K562 (cell line): ENCODE results near the gene TMEM135. TPM values are rescaled to one million over a fixed set of nuclear protein-coding genes. Genes with fewer than 3 reads are reported as not detected.

ENCODE experiments used
- ATF3 ChIP-seq, 2 experiments: fragments of 450-650 bp in 1 of 2; sonication (generic) in 1 of 2; formaldehyde crosslinking in 1 of 2; IDR thresholded peaks in 1 of 2; conservative IDR thresholded peaks in 1 of 2; 2 replicates each; pipeline versions ENCODE4 v1.6.1 to v1.8.1; 2016 to 2023; ENCODE audit warnings: mild to moderate bottlenecking in 2 of 2, moderate library complexity in 2 of 2, inconsistent platforms in 1 of 2, missing genetic modification reagents in 1 of 2
- BCLAF1 ChIP-seq, 2 experiments: fragments of 450-650 bp in 1 of 2; IDR thresholded peaks; 2 replicates each; pipeline ENCODE4 v1.6.1; 2011 to 2017; ENCODE audit warnings: low read depth in 2 of 2, antibody characterized with exemption in 1 of 2, borderline replicate concordance in 1 of 2, low read length in 1 of 2, mild to moderate bottlenecking in 1 of 2, mixed read lengths in 1 of 2; ENCODE audit not compliant: control insufficient read depth in 1 of 2
- C11orf30 ChIP-seq: fragments of 450-650 bp; IDR thresholded peaks from 2 replicates; pipeline ENCODE4 v1.6.1; 2016; ENCODE audit warnings: low read depth, mild to moderate bottlenecking
- DMBX1 ChIP-seq: fragments of 250-450 bp; sonication (Bioruptor Pico); IDR thresholded peaks from 2 replicates; pipeline ENCODE4 v1.8.0; 2022; ENCODE audit warnings: inconsistent platforms, mild to moderate bottlenecking, moderate library complexity, borderline replicate concordance
- FOXA1 ChIP-seq: fragments of 450-650 bp; IDR thresholded peaks from 2 replicates; pipeline ENCODE4 v1.6.1; 2016; ENCODE audit warnings: mild to moderate bottlenecking, borderline replicate concordance
- MLLT1 ChIP-seq, 2 experiments: fragments of 450-650 bp; IDR thresholded peaks; 2 replicates each; pipeline ENCODE4 v1.6.1; 2016
- NONO ChIP-seq, 2 experiments: fragments of 200-400 bp in 1 of 2; fragments of 450-650 bp in 1 of 2; formaldehyde crosslinking in 1 of 2; IDR thresholded peaks; 2 replicates each; pipeline ENCODE4 v1.6.1; 2017; ENCODE audit warnings: low read depth in 2 of 2, mild to moderate bottlenecking in 2 of 2, moderate library complexity in 2 of 2, low read length in 1 of 2
- RREB1 ChIP-seq: fragments of 250-450 bp; sonication (Bioruptor Pico); IDR thresholded peaks from 2 replicates; pipeline ENCODE4 v1.4.0; 2020
- SMARCB1 ChIP-seq: IDR thresholded peaks from 2 replicates; pipeline ENCODE4 v1.6.1; 2011; ENCODE audit warnings: improper control_type of control experiment, low read depth; ENCODE audit not compliant: insufficient read length
- ZC3H11A ChIP-seq: IDR thresholded peaks from 2 replicates; pipeline ENCODE4 v1.6.1; 2012; ENCODE audit warnings: low read depth, low read length, improper control_type of control experiment
- ZNF695 ChIP-seq: fragments of 450-650 bp; formaldehyde crosslinking; IDR thresholded peaks from 2 replicates; pipeline ENCODE4 v1.4.0; 2020; ENCODE audit warnings: mild to moderate bottlenecking, moderate library complexity
- polyA plus RNA-seq, 8 experiments: library from polyadenylated mRNA; depleted of rRNA in 4 of 8; stranded (reverse) in 5 of 8; unstranded in 3 of 8; fragments of >200 nt; fragmentation: Nextera tagmentation in 2 of 8; fragmentation: Illumina TruSeq in 1 of 8; extraction: Ambion mirVana in 2 of 8; extraction: Trizol in 1 of 8; gene quantifications; 2 replicates each; pipeline versions ENCODE4 v1.2.1 to v1.2.3, GENCODE V29; 2011 to 2014; ENCODE audit warnings: inconsistent platforms in 1 of 8, missing spikeins in 1 of 8
- total RNA-seq, 7 experiments: library from RNA; depleted of rRNA in 6 of 7; stranded (reverse); fragments of >200 nt in 6 of 7; fragmentation: Illumina TruSeq in 2 of 7; extraction: Trizol in 2 of 7; gene quantifications; 2 replicates each; pipeline versions ENCODE4 v1.2.1 to v1.2.3, GENCODE V29; 2011 to 2021; ENCODE audit warnings: low replicate concordance in 1 of 7

TMEM135 gene
- total and polyA plus RNA-seq, 9 of the 15 experiments (the other 6 are each of a cell fraction or from before 2014, with no cell fraction given) = 17.3 to 53.6 (median 24.9) TPM

- TF ChIP-seq RREB1 (CRISPR knock-in tag) (no peak), SMARCB1 (peak; percentile 51), ZC3H11A (no peak), FOXA1 (no peak), NONO (IDR thresholded peaks at IDR 0.05; ENCODE audit: low read depth in 2 of 2, low read length in 1 of 2) (peak in 1 of 2 experiments; percentile 85; a peak in 2 of 4 replicates), BCLAF1 (IDR thresholded peaks at IDR 0.05; ENCODE audit: borderline replicate concordance in 1 of 2, control insufficient read depth in 1 of 2, low read depth in 2 of 2, low read length in 1 of 2) (peak in 1 of 2 experiments; percentile 17; a peak in 1 of 4 replicates), ZNF695 (CRISPR knock-in tag) (no peak), DMBX1 (CRISPR knock-in tag) (0 out of 2 replicates have a peak, but pooled peaks have one; percentile 54), C11orf30 (peak; percentile 93), MLLT1 (IDR thresholded peaks at IDR 0.05) (peak; percentile 23 to 33; a peak in 1 of 4 replicates), ATF3 (IDR thresholded peaks at IDR 0.05) (peak; percentile 29; the same call in 1 of the 2 replicates), ATF3 (CRISPR knock-in tag; conservative IDR thresholded peaks at IDR 0.05) (peak; percentile 65; the same call in 1 of the 2 replicates)
Measured at GRCh38 chr11:86999859-87000753, 37.6 kb upstream of the TMEM135 start (continued).
